ENCODE data around the gene CCDC88C.

DNA sequence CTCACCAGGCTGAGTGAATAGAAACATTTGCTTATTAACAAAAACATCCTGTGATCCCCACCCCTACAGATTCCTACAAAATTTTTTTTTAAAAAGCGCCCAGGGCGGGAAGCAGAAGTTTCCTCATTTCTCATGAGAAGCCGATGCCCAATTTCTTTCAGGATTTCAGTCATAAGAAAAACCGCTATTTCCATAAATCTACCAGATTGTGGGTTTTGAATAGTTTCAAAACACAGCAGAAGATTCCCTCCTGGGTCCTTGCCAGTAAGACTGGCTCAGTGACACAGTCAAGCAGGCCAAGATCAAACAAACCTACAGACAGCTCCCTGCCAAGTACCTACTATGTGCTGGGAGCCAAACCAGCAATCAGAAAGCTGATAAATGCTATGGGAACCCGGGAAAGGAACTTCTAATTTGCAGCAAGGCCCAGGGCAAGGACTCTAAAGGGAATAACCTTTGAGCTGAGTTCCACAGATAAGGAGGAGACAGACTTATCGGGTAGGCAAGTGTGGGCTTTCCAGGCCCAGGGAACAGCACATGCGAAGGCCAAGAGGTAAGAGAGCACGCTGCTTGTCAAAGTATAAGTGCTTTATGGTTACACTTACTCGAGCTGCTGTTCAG is 68.7 kb downstream of the CCDC88C start:
- TF ChIP-seq, protein P1, sequence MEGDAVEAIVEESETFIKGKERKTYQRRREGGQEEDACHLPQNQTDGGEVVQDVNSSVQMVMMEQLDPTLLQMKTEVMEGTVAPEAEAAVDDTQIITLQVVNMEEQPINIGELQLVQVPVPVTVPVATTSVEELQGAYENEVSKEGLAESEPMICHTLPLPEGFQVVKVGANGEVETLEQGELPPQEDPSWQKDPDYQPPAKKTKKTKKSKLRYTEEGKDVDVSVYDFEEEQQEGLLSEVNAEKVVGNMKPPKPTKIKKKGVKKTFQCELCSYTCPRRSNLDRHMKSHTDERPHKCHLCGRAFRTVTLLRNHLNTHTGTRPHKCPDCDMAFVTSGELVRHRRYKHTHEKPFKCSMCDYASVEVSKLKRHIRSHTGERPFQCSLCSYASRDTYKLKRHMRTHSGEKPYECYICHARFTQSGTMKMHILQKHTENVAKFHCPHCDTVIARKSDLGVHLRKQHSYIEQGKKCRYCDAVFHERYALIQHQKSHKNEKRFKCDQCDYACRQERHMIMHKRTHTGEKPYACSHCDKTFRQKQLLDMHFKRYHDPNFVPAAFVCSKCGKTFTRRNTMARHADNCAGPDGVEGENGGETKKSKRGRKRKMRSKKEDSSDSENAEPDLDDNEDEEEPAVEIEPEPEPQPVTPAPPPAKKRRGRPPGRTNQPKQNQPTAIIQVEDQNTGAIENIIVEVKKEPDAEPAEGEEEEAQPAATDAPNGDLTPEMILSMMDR (conservative IDR thresholded peaks at IDR 0.05; ENCODE audit: low read depth in 2 of 2) = no peak
- TF ChIP-seq STAT1 (IDR thresholded peaks at IDR 0.05; ENCODE audit: unreplicated experiment) (no peak), POLR2AphosphoS5 (IDR thresholded peaks at IDR 0.05; ENCODE audit: low read depth) (no peak), CREB1 (CRISPR knock-in tag; IDR thresholded peaks at IDR 0.05; ENCODE audit: low read depth) (no peak), EZH2phosphoT487 (IDR thresholded peaks at IDR 0.05; ENCODE audit: unreplicated experiment) (no peak), JUNB (IDR thresholded peaks at IDR 0.05; ENCODE audit: unreplicated experiment) (no peak)
- TF ChIP-seq, protein P2, sequence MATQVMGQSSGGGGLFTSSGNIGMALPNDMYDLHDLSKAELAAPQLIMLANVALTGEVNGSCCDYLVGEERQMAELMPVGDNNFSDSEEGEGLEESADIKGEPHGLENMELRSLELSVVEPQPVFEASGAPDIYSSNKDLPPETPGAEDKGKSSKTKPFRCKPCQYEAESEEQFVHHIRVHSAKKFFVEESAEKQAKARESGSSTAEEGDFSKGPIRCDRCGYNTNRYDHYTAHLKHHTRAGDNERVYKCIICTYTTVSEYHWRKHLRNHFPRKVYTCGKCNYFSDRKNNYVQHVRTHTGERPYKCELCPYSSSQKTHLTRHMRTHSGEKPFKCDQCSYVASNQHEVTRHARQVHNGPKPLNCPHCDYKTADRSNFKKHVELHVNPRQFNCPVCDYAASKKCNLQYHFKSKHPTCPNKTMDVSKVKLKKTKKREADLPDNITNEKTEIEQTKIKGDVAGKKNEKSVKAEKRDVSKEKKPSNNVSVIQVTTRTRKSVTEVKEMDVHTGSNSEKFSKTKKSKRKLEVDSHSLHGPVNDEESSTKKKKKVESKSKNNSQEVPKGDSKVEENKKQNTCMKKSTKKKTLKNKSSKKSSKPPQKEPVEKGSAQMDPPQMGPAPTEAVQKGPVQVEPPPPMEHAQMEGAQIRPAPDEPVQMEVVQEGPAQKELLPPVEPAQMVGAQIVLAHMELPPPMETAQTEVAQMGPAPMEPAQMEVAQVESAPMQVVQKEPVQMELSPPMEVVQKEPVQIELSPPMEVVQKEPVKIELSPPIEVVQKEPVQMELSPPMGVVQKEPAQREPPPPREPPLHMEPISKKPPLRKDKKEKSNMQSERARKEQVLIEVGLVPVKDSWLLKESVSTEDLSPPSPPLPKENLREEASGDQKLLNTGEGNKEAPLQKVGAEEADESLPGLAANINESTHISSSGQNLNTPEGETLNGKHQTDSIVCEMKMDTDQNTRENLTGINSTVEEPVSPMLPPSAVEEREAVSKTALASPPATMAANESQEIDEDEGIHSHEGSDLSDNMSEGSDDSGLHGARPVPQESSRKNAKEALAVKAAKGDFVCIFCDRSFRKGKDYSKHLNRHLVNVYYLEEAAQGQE (IDR thresholded peaks at IDR 0.05; ENCODE audit: unreplicated experiment) = no peak
